HG03060 (cell line): ENCODE data around the gene EPHB2.

Source experiments
- ATAC-seq: cut with Tn5 transposase; IDR thresholded peaks from one replicate; pipeline ENCODE4 v1.9.1; 2021; ENCODE audit warnings: low read depth, moderate number of reproducible peaks; ENCODE audit not compliant: unreplicated experiment

The EPHB2 gene

DNA sequence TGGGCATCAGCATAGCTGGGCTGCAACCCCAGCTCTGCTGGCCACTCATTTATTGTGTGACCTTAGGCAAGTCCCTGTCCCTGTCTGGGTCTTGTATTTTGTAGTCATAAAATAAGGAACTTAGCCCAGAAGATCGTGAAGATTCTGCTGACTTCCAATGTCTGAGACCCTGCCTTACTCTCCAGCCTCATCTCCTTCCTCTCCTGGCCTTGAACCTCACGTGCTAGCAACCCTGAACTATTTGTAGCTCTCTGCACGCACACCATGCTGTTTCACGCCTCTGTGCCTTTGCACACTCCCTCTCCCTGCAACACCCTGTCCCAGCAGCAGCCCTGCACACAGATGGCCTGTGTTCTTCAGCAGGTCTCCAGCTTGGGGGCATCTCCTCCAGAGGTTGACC is 140.9 kb downstream of the EPHB2 start:
- no peak for ATAC-seq

DNA sequence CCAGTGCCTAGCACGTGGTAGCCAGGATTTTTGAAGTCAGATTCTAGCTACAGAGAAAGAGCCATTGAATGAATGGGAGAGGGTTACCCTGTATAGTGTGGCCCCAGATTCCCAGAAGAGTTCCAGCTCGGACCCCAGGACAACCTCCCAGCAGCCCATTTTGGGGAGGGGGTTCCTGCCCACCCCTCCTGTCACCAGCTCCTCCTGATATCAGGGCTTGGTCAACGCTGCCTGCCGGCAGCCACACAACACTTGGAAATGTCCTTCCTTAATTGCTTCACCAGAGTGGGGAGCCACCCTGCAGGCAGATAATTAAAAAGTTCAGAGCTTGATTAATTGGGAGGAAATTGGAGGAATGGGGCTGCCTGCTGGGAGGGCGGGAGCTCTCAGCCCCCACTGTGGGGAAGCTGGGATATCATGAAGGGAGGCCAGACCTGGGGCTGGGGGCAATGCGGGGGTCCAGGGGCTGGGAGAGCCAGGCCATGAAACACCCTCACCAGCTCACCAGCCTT is 141.6 kb downstream of the EPHB2 start:
- no peak for ATAC-seq

DNA sequence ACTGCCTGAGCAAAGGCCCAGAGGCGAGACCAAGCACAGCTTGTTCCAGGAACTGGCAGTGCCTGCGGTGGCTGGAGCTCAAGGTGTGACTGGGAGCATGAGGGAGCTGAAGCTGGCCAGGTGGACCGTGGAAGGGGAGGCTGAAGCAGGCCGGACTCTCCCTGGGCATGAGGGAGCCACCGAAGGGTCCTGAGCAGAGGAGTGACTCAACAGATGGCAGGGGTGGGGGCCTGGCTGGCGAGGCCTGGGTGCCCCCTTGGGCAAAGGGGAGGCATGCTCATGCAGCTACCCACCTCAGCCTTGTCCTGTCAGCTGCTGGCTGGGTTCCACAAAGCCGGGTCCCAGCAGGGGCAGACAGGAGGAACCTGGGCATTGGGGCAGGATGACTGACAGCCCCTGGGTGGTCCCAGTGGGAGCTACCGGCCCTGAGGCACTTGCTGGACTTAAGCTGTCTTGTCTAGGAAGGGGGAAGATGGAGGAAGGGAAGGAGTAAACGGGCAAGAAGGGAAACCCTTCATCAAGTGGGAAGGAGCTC is 143.1 kb downstream of the EPHB2 start:
- no peak for ATAC-seq

DNA sequence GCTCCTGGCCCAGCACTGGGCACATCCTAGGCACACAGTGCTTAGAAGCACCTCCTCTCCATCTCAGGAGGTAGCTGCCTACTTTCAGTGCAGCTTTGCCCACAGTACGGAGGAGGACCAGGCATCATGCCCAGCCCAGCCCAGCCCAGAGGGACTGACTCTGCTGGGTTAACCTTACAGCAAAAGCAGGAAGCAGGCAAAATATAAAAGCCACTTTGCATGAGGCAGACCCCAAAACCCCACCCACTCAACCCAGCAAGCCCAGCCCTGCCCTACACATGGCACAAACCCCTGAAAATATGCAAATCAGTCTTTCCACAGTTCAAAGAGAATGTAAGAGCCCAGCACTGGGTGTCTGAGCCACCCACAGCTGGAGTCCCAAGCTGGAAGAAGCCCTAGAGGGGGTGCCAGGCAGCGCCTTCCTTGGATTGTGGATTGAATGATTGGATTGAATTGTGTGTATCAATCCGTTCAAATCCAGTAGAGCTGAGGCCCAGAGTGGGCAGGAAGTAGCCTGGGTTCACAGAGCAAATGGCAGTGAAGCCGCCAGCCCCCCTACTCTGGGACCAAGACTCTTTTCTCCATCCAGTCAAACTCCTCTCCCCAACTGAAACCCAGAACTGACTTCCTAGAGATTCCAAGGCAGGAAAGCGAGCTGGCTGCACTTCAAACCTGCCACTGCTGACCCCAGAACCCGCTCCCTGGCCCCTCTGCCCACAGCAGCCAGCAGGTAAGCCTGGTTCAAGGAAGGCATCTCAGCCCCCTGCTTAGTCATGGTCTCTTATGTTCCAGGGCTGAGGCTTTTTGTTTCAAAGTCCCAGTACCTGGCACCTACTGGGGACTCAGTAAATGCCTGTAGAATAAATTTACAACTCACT is 144.3 kb downstream of the EPHB2 start:
- ATAC-seq, result no peak

DNA sequence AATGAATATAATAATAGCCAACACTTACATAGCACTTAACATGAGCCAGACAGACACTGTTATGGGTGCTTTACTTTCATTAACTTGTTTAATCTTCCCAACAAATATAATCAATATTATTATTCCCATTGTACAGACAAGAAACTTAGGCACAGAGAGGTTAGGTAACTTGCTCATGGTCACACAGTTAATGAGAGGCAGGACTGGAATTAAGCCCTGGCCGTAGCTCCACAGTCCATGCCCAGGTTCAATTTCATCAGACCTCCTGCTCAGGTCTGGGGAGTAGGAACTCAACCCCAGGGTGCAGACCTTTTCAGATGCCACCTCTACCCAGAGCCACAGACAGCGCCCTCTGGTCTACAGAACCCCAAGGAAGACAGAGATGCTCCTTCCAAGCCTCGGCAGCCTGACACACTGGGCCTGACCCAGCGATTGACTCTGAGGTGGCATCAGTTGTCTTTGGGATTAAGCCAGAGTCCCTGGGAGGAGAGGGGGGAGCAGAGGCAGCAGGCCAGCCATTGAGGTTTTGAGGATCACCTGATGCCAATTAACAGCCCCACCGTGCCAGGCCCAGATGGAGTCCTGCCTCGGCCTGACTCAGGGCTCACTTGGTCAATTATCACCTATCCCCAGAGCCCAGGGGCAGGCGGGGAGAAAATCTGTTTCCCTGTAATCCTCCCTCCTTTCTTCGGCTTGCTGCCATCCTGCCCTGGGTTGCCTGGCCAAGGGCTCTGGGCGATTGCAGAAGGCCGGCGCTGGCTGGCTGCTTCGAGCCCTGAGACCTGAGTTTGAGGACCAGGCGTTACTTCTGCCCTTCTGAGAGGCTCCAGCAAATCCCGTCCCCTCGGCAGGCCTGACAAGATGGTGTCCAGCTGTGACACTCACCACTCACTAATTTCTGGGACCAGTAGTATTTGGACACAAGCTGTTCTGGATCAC is 145.3 kb downstream of the EPHB2 start:
- no peak for ATAC-seq

DNA sequence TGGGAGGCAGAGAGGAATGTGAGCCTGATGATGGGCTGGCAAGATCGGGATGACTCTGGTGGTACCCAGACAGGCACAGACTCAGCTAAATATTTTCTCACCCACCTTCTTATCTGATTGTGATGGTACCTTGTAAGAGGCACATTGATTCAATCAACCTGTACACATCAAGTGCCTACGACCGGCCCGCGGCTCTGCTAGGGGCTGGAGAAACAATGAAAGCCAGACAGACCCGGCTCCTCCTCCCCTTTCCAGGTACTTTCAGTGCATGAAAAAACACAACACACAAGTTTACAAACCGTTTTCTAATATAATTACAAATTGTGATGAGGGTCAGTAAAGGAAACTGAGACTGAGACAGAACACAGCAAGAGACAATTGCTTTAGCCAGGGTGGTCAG is 147.0 kb downstream of the EPHB2 start:
- ATAC-seq, result no peak

DNA sequence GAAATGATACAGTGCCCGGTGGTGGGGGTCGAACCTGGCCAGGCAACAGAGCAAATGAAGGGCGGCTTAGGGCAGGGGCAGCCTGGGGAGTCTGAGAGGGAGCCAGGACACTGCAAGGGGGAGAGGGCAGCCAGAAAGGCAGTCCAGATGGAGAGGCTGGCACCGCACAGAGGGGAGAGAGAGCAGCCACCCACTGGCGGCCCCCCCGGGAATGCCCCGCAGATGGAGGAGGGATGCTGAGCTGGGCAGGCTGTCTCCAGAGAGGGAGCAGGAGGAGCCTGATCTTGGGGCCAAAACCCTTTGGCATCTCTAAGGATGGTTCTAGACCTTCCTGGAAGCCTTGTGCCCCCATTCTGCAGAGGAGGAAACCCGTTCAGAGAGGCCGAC is 149.8 kb downstream of the EPHB2 start:
- ATAC-seq, result no peak

DNA sequence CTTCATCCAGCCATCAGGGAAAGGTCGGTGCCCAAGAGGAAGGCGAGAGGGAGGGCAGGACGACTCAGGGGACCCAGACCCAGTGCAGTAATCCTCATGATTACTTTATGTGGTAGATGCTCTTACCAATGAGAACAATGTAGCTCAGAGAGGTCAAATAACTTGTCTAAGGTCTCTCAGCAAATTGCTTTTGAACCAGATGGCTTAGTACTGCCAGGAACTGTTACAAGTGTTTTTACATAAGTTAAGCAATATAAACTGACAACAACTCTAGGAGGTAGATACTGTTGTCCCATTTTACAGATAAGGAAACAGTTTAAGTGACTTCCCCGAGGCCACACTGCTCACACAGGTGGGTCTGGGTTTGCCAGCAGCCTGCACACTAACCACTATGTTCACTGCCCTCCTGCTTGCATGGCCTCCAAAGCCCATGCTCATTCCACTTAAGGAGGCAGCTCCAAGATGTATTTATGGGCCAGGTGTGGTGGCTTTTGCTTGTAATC is 150.3 kb downstream of the EPHB2 start:
- no peak for ATAC-seq

DNA sequence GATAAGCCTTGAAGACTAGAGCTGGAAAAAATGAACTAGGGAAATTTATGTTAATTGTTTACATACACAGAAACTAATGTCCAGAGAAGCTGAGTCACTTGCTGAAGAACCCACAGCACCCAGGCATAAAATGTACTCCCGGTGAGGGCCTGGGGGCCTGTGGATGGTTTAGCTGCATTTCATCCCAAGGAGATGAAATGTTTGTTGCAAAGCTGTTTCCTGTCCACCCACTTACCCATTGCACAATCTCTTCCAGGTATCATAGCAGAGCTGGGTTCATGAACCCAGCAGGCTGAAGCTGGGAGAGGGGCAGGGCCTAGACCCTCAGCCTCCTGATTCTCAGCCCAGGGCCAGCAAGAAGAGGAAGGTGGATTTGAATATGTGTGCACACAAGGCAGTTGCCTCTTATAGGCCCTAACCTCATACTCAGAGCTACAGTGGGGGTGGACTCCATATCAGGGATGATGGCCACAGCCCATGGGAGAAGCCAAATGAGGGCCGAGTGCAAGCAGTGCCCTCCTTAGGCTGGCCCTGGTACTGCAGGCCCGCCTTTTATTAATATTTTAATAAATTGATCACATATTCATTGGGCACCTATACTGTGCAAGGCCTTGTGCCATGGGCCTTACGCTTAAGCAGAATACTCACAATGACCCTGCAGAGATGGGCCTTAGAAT is 151.3 kb downstream of the EPHB2 start:
- no peak for ATAC-seq

DNA sequence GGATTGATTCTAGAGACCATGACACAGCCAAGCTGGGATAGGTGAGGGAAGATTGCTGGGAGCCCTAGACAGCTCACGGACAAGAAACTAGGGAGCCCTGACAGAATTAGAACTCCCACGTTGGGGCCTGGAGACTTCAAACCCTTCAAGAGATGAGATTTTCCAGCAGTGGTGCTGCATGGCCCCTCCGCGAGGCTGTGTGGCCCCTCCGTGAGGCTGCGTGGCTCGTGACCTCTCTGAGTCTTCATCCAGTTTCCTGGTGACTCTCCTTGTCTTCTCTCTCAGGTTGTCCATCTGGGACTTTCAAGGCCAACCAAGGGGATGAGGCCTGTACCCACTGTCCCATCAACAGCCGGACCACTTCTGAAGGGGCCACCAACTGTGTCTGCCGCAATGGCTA is 152.1 kb downstream of the EPHB2 start:
- no peak for ATAC-seq

DNA sequence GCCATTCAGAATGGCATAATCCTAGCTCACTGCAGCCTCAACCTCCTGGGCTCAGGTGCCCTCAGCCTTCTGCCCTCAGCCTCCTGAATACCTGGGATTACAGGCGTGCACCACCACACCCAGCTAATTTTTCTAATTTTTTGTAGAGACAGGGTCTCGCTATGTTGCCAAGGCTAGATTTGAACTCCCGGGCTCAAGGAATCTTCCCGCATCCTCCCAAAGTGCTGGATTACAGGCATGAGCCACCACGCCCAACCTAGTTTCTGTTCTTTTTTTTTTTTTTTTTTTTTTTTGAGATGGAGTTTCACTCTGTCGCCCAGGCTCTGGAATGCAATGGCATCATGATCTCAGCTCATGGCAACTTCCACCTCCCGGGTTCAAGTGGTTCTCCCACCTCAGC is 153.1 kb downstream of the EPHB2 start:
- no peak for ATAC-seq

DNA sequence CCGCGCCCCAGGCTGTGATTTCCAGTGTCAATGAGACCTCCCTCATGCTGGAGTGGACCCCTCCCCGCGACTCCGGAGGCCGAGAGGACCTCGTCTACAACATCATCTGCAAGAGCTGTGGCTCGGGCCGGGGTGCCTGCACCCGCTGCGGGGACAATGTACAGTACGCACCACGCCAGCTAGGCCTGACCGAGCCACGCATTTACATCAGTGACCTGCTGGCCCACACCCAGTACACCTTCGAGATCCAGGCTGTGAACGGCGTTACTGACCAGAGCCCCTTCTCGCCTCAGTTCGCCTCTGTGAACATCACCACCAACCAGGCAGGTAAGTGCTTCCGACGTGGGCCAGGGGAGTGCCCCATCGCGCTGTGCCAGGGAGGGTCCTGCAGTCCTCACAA is 154.2 kb downstream of the EPHB2 start:
- no peak for ATAC-seq

DNA sequence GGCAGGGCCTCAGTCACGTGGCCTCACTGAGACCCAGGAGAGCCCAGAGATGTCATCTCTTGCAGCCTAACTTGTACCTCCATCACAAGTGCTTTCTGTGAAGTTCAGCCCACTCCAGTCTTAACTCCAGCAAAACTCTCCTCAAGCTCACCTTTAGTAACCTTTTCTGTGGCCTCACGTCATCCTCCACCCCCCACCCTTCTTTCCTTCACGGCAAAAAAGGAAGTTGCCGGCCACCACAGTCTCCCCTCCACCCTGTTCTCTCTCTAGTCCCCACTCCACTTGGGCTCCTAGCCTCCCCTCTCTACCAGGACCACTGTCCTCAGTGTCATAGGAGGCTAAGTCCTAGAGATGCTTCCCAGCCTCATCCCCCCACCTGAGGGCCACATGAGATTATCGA is 155.1 kb downstream of the EPHB2 start:
- no peak for ATAC-seq

DNA sequence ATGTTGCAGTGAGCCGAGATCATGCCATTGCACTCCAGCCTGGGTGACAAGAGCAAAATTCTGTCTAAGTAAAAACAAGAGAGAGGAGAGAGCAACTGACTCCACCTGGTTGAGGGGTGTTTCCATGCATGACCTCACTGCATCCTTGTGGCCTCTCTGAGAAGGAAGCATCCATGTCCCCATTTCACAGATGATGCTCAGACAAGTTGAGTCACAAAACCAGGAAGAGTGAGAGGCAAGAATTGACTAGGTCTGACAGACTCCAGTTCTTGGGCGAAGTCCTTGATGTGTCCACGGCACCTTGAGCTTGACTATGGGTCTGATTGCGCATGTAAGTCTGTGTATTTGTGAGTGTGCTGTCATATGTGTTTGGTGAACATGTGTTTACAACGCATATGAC is 156.2 kb downstream of the EPHB2 start:
- no peak for ATAC-seq

DNA sequence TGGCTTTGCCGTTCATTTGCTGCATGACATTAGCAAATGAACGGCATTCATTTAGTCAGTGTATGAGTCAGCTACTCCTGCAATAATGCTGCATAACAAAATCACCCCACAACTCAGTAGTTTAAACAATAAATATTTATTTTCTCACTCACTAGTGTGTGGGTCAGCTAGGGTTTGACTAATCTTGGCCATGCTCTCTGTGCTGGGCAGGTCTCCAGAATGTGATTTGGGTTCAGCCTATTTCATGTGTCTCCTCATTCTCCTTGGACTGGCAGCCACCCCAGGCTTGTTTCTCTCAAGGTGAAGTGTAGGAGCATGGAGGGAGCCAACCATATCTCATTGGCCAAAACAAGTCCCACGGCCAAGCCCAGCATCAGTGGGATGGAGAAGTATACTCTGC is 157.7 kb downstream of the EPHB2 start:
- ATAC-seq, result no peak

DNA sequence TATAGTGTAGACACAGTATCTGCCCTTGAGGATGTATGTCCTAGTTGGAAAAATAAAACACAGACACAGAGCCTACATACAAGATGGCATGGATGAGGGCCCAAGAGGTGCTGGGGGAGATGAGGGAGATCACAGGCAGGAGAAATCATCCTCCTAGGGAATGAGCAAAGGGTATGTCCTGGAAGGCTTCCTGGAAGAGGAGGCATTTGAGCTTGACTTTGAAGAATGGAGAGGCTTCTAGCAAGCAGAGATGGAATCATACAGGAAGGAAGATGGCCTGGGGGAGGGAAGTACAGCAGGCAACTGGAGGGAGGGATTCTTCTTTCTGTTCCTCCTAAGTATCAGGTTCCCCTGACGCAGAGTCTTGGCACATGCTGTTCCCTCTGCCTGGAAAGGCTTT is 158.7 kb downstream of the EPHB2 start:
- no peak for ATAC-seq

DNA sequence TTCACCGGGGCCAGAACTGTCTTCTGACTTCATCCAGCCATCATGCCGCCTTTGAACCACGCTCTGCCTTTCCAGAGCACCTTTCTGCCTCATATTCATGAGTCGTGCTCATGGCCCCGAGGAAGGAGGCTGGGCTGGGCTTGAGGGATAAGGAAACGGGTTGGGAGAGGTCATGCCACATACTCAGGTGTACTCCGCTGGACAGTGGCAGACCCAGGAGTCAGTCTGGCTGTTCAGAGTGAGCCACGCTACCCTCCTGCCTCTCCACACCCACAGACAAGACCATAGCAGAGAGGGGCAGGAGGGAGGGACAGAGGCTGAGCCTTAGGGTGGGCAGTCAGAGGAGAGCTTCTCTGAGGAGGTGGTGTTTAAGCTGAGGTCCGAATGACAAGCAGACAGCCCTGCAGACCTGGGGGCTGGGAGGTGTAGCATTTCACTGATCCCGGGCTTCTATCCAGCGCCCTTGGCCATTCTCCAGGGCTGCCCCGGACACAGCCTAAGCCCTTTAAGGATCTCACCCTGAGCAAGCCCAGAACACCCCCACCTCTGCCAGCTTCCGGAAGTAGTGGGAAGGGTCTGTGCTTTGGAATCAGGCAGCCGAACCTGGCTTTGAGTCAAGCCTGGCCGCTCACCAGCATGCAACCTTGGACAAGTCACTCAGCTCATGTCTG is 159.7 kb downstream of the EPHB2 start:
- ATAC-seq, result no peak

DNA sequence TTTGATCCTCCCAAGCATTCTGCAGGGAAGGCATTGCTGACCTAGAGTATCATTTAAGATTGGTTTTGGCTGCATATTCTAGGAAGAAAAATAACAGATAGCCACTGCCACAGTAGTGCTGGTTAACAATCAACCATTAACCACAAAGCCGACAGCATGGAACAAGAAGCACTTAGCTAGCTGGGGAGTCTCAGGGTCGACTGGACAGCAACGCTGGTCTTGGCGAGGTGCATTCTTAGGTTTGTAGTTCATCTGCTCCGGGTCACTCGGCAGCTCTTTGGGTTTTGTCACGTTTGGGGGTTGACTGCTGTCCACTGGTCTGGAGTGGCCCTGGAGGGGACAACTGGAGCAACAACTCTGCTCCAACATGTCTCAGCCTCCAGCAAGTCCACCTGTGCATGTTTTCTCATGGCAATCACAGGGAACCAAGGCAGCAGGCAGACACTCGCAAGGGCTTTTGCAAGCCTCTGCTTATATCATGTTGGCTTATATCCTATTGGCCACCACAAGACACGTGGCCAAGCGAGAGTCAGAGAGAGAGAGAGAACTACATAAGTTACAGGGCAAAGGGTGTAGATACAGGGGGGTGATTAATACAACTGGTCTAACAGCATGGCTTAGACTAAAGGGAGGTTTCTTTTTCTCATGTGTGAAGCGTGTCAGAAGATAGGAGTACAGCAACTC is 162.5 kb downstream of the EPHB2 start:
- no peak for ATAC-seq

DNA sequence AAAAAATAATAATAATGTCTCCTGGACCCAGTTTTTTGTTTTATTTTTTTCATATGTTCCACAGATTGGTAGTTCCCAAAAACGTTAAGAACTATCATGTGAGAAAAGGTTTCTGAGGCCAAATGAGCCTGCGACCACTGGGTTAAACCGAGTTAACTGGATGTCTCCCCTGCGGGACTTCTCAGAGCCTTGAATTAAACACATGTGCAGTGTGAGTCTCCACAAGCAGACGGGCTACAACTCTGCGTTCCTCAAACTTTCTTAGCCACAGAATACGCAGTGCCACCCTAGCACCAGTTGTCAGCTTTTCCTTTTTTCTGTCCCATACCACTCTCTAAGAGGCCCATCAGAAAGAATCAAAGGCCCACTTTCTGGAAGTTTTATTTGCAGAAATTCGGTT is 164.1 kb downstream of the EPHB2 start:
- no peak for ATAC-seq
